GM23248 (cell line): Measurements from ENCODE around the gene TNIK. TPM values are rescaled to one million over a fixed set of nuclear protein-coding genes. Genes with fewer than 3 reads are reported as not detected.

ENCODE experiments used
- DNase-seq: peaks from one replicate; pipeline ENCODE4 v3.0.0-alpha.2; 2015
- H2AFZ ChIP-seq: fragments of 200-600 bp; sonication (generic); 2 replicates; pipeline ENCODE4 v1.6.1; 2016; ENCODE audit warnings: antibody characterized with exemption
- H3F3A ChIP-seq: fragments of 200-600 bp; sonication (generic); 2 replicates; pipeline ENCODE4 v1.6.1; 2016; ENCODE audit warnings: mild to moderate bottlenecking, antibody characterized with exemption, mixed run types; ENCODE audit not compliant: insufficient read depth
- H3K27ac ChIP-seq: fragments of 200-600 bp; sonication (generic); 2 replicates; pipeline ENCODE4 v1.5.1; 2016; ENCODE audit warnings: mild to moderate bottlenecking
- H3K27me3 ChIP-seq: fragments of 200-600 bp; sonication (generic); replicated peaks from 2 replicates; pipeline ENCODE4 v1.6.1; 2016; ENCODE audit warnings: mild to moderate bottlenecking; ENCODE audit not compliant: insufficient read depth
- H3K36me3 ChIP-seq: fragments of 200-600 bp; sonication (generic); 2 replicates; pipeline ENCODE4 v1.6.1; 2016; ENCODE audit warnings: low read depth, mild to moderate bottlenecking
- H3K4me1 ChIP-seq: fragments of 200-600 bp; sonication (generic); 2 replicates; pipeline ENCODE4 v1.6.1; 2016; ENCODE audit warnings: mild to moderate bottlenecking; ENCODE audit not compliant: insufficient read depth
- H3K4me2 ChIP-seq: fragments of 200-600 bp; sonication (generic); one replicate; pipeline ENCODE4 v1.6.1; 2016; ENCODE audit warnings: mild to moderate bottlenecking; ENCODE audit not compliant: unreplicated experiment
- H3K4me3 ChIP-seq: fragments of 200-600 bp; sonication (generic); 2 replicates; pipeline ENCODE4 v1.5.1; 2016; ENCODE audit warnings: mild to moderate bottlenecking
- H3K79me2 ChIP-seq: fragments of 200-600 bp; sonication (generic); 2 replicates; pipeline ENCODE4 v1.6.1; 2016; ENCODE audit warnings: mild to moderate bottlenecking; ENCODE audit not compliant: insufficient read depth
- H3K9ac ChIP-seq: fragments of 200-600 bp; sonication (generic); 2 replicates; pipeline ENCODE4 v1.6.1; 2016; ENCODE audit warnings: mild to moderate bottlenecking
- H3K9me2 ChIP-seq: fragments of 200-600 bp; sonication (generic); 2 replicates; pipeline ENCODE4 v1.6.1; 2016; ENCODE audit warnings: mixed run types, mild to moderate bottlenecking, moderate library complexity; ENCODE audit not compliant: insufficient read depth
- H3K9me3 ChIP-seq: fragments of 200-600 bp; sonication (generic); one replicate; pipeline ENCODE4 v1.6.1; 2017; ENCODE audit warnings: low read depth
- H4K20me1 ChIP-seq: fragments of 200-600 bp; sonication (generic); 2 replicates; pipeline ENCODE4 v1.6.0; 2016; ENCODE audit not compliant: insufficient read depth
- EZH2 ChIP-seq: fragments of 200-600 bp; sonication (generic); IDR thresholded peaks from 2 replicates; pipeline ENCODE4 v1.6.1; 2018; ENCODE audit warnings: antibody characterized with exemption, mild to moderate bottlenecking; ENCODE audit not compliant: insufficient read depth, poor library complexity, severe bottlenecking
- EZH2phosphoT487 ChIP-seq: fragments of 200-600 bp; sonication (generic); IDR thresholded peaks from 2 replicates; pipeline ENCODE4 v1.6.1; 2018; ENCODE audit warnings: antibody characterized with exemption, moderate library complexity, mild to moderate bottlenecking, low read depth; ENCODE audit not compliant: insufficient read depth
- WGBS, 2 experiments: methylation state at CpG; one replicate each; pipeline ENCODE4 v1.1.6; 2015 to 2017; ENCODE audit warnings: low lambda C conversion rate in 2 of 2, low coverage in 1 of 2; ENCODE audit errors: missing lambda C conversion rate in 2 of 2; 5-methylcytosine and 5-hydroxymethylcytosine counted together
- in situ Hi-C: fragments of 300-500 bp; cut with MboI; formaldehyde crosslinking; loops from 2 replicates; pipeline ENCODE4 v1.15.0; 2020
- polyA plus RNA-seq: library from polyadenylated mRNA; unstranded; fragments of >200 nt; fragmentation: Nextera tagmentation; extraction: Ambion mirVana; gene quantifications from 2 replicates; pipeline ENCODE4 v1.2.1, GENCODE V29; 2016
- total RNA-seq: library from RNA; depleted of rRNA; stranded (reverse); fragments of >200 nt; shearing (Covaris generic); gene quantifications from 2 replicates; pipeline ENCODE4 v1.2.3, GENCODE V29; 2014

Gene TNIK
- total and polyA plus RNA-seq, 2 experiments from 2014 or later = 0.80 to 2.3 TPM

DNA sequence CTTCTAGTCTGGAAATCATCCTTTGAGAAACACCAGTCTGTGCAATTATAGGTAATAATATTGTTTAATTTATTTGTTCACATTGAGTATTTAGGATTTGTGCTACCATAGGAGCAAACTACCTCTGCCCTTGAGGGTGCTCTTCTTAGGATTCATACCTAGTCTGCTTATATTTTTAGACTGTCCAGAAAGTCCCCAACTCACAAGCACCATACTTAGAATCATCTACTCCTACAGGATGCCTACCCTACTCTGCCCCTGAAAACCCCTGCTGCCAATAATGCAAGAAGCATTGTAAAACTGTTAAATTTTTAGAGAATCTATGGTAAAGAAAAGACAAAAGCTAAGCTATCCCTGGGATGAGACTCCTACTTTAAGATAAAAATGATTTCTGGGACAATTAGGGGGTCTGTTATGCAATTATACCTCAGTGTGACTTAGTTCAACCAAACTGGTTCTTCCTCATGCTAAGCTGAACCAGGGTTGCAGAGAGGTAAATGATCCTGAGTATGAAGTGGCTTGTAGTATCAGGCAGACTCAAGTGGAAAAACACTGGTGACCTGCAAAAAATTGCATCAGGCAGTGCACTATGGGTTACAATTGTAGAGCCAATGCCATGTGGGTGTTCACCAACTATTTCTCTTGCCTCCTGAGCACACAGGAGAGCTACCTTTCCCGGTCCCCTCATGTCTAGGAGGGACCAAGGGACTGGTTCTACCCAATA is 133.3 kb downstream of the TNIK start:
- Histone ChIP-seq H3K4me3 (no peak overlapping the region), H2AFZ (no peak overlapping the region), H3K27me3 (no peaks in the 10 kb centered on the region), H3K4me2 (no peak overlapping the region), H3K9me2 (no peaks in the 10 kb centered on the region), H3K4me1 (peaks cover 6% of the 10 kb centered on the region; the same call in 1 of the 2 replicates), H3K36me3 (no peaks in the 10 kb centered on the region), H3K27ac (no peak overlapping the region), H4K20me1 (no peaks in the 10 kb centered on the region), H3K9me3 (no peaks in the 10 kb centered on the region), H3F3A (no peaks in the 10 kb centered on the region), H3K79me2 (no peaks in the 10 kb centered on the region), H3K9ac (no peak overlapping the region)
- in situ Hi-C loops = no loop called here
- DNase-seq = no peak
- WGBS, 2 experiments = 90 to 94% methylated on average over 1 of the region's 1 CpG
- TF ChIP-seq EZH2 (no peak), EZH2phosphoT487 (no peak)

DNA sequence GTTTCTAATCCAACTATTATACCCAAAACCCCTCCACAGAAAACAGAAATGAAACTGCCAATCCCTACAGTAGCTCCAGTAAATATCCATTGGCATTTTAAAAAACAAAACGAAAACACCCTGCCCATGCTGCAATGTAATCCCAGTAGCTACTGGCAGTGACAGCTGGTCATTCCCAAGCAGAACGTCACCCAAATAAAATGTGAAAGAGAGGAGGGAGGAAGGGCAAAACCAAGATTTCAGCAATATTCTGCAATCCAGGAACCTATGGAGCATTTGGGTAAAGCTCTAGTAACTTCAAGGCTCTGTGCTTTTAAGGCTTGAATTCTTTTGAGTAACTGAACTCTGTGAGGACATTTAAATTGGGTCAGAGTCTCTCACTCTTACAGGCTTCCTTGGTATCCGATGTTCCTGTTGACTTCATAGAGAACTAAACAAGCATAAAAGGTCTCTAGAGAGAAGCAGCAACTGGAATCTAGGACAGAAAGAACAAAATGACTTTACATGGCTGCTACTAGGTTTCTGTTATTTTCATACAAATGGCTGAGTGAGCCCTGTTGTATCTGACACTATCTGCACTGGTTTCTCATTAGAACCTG is 136.2 kb downstream of the TNIK start:
- peak; percentile 57 for DNase-seq
- Histone ChIP-seq H3K79me2 (no peaks in the 10 kb centered on the region), H3K27ac (no peak overlapping the region), H3K9me2 (no peaks in the 10 kb centered on the region), H3K27me3 (no peaks in the 10 kb centered on the region), H3K4me1 (peaks cover 6% of the 10 kb centered on the region; the same call in 1 of the 2 replicates), H2AFZ (no peak overlapping the region), H3F3A (no peaks in the 10 kb centered on the region), H3K4me2 (peak overlapping the region; percentile 27), H3K9me3 (no peaks in the 10 kb centered on the region), H3K4me3 (no peak overlapping the region), H3K9ac (no peak overlapping the region), H4K20me1 (no peaks in the 10 kb centered on the region), H3K36me3 (no peaks in the 10 kb centered on the region)
- WGBS, 2 experiments = 13 to 15% methylated on average over 3 of the region's 3 CpGs
- no peak for TF ChIP-seq EZH2
- no peak for TF ChIP-seq EZH2phosphoT487
- in situ Hi-C loops = no loop called here

DNA sequence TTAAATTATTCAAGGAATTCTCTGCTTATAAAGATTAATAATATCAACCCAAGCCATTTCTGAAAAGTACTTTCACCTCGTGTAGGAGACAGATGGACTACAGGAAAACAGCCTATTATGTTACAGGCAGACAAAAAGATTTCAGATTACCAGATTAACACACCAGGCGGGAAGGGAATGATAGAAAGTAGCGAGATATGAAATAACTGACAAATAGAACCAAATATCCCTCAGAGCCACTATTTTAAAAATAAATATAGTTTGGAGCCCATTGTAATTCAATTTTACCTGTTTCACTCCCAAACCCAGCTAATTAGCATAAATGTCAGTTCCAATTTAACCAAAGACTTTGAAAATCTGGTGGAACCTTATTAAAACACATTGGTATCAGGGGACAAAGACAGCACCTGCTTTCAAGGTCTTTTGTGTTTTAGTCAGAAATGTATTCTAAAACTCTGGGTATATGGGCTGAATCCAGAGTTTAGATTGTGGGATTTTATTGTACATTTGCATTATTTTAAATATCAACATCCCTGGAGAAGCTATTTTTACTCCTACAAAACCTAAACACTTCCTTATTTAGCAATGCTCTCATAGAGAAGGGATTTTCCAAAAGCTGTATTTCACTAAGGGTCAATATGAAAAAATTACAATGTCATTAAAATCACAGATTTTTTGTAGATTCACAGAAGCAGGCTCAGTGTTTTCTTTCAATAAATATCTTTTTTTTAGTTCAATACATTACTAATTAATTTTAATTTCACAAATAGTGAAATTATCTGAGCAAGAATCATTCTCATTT is 138.4 kb downstream of the TNIK start:
- in situ Hi-C loops = no loop called here
- H3K4me2 ChIP-seq = no peak overlapping the region

DNA sequence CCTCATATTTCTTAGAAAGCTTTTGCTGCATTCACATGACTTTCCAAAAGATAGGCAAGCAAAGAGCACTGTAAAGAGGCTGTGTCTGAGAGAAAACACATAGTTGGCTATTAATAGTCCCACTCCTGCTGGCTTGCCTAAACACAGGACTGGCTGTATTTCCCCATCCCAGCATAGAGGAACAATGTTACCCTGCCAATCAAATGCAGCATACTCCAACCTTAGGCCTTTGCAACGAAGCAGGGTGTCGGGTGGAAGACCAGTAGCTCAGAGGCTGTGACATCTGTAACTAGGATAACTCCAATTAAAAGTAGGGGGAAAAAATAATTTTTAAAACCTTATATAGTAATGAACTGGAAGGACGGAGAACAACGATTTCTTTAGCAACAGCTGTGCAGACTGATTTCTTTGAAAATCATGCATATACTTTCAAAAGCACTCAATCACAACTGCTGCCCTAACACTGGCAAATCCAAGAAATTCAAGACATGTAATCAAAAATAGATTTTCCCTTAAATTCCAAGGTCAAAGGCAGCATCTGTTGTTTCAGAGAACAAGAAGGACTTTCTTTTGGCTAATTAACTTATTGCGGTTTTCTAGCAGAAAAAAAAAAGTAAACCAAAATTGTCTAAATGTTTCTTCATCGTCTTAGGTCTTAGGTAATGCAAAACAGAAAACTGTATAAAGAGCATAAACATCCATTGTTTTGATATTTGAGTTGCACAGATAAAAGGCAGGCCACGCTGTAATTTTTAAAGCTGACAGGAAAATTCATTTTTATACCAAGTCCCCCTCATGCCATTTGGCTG is 139.3 kb downstream of the TNIK start:
- no peak overlapping the region for H2AFZ ChIP-seq
- H3K36me3 ChIP-seq = no peaks in the 10 kb centered on the region
- in situ Hi-C loops = no loop called here
- no peak overlapping the region for H3K4me3 ChIP-seq
- no peak overlapping the region for H3K9ac ChIP-seq
- no peaks in the 10 kb centered on the region for H3K27me3 ChIP-seq
- WGBS, 2 experiments = 82 to 87% methylated on average over 7 of the region's 7 CpGs
- no peaks in the 10 kb centered on the region for H3K9me3 ChIP-seq
- no peak for TF ChIP-seq EZH2phosphoT487
- TF ChIP-seq EZH2 = no peak
- H3K79me2 ChIP-seq = no peaks in the 10 kb centered on the region
- peaks cover 6% of the 10 kb centered on the region; the same call in 1 of the 2 replicates for H3K4me1 ChIP-seq
- H3F3A ChIP-seq = no peaks in the 10 kb centered on the region
- H3K9me2 ChIP-seq = no peaks in the 10 kb centered on the region
- no peaks in the 10 kb centered on the region for H4K20me1 ChIP-seq
- no peak overlapping the region for H3K4me2 ChIP-seq
- H3K27ac ChIP-seq = no peak overlapping the region
- DNase-seq = no peak

More for the DNA sequence above, 138.4 kb downstream of the TNIK start:
- H3K9me2 ChIP-seq = no peaks in the 10 kb centered on the region
- H4K20me1 ChIP-seq = no peaks in the 10 kb centered on the region
- no peaks in the 10 kb centered on the region for H3K27me3 ChIP-seq
- no peak overlapping the region for H2AFZ ChIP-seq
- H3K4me3 ChIP-seq = no peak overlapping the region
- TF ChIP-seq EZH2phosphoT487 = no peak
- no peak for TF ChIP-seq EZH2
- no peaks in the 10 kb centered on the region for H3K9me3 ChIP-seq
- no peak for DNase-seq
- H3F3A ChIP-seq = no peaks in the 10 kb centered on the region
- H3K36me3 ChIP-seq = no peaks in the 10 kb centered on the region
- H3K27ac ChIP-seq = no peak overlapping the region
- no peaks in the 10 kb centered on the region for H3K79me2 ChIP-seq
- no peak overlapping the region for H3K9ac ChIP-seq
- peaks cover 6% of the 10 kb centered on the region; the same call in 1 of the 2 replicates for H3K4me1 ChIP-seq
- WGBS, 2 experiments = 58 to 59% methylated on average over 3 of the region's 3 CpGs
